ENCODE measurements around the gene DGKI.
"Not testable (repeated sequence)": the region's sequence is repeated elsewhere in the genome, so short reads cannot be mapped to it uniquely, and the experiment has no call there.

DGKI gene

GRCh38 chr7:137834552-137834951 is 12.2 kb downstream of the DGKI start:
- DNase-seq = no peak

- DNase-seq = not testable (repeated sequence)
These were observed 13.8 kb downstream of the DGKI start for GRCh38 chr7:137832990-137833389.

GRCh38 chr7:137832382-137832781 is 14.4 kb downstream of the DGKI start:
- DNase-seq = no peak

DNA sequence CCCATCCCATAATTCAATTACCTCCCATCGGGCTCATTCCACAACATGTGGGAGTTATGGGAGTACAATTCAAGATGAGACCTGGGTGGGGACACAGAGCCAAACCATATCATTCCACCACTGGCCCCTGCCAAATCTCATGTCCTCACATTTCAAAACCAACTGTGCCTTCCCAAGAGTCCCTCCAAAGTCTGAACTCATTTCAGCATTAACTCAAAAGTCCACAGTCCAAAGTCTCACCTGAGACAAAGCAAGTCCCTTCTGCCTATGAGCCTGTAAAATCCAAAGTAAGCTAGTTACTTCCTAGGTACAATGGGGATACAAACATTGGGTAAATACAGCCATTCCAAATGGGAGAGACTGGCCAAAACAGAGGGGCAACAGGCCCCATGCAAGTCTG is 15.2 kb downstream of the DGKI start:
- DNase-seq = not testable (repeated sequence)

DNA sequence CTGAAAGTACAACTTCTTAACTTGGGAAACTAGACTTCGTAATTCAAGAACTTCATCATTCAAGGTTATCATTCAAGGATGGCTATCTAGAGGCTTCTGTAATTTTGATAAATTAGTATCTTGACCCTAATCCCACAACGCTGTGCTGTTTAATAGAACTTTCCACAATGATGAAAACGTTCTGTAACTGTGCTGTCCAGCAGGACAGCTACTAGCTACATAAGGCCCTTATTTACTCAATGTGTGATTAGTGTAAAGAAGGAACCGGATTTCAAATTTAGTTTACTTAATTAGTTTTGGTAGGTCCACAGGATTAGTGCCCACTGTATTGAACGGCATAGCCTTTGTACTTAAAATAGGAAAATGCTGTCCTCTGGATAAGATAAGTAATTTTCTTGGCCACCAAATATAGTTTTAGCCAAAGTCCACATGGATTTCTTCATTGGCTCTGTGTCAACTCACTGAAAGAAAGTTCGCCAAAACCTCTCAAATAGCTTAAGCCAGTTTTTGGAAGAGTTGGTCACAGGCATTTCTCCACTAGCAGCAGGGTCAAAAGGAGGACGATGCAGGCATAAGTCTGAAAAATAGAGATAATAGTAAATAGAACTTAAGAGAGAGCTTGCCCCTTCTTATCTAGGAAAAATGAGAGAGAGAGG is 17.3 kb downstream of the DGKI start:
- DNase-seq = no peak

GRCh38 chr7:137828456-137828855 is 18.3 kb downstream of the DGKI start:
- DNase-seq = no peak

- DNase-seq = no peak
These were observed 21.3 kb downstream of the DGKI start for GRCh38 chr7:137825489-137825888.

DNA sequence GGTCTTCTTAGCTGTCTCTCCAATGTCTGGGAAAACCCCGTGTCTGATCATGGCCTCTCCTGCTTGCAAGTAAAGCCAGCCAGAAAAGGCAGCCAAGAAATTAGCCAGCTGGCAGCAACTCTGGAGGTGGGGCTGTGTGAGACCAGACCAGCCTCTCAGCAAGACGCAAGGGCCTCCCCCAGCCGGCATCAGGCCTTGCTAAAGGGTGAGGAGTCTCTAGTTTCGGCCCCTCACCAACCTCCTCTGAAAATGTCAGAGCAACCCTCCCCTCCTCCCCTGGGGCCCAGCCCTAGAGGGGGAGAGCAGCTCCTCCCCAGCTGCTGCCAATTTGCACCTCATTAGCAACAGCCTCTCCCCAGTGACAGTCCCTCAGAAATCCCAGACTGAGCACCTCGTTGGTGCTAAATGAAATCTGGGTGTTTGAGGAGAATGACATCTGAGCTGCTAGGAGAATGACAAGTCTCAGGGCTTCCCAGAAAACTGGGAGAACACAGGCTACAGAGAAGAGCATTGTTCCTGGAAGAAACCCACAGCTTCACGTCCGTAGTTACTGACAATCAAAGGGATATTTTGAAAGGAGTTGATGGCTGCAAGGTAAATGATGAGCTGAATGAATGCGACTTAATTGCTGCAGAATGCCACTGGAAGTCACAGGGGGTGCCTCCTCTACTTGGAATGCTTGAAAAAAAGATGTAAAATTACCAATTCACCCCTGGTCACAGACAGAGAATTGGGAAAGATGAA is 25.9 kb downstream of the DGKI start:
- DNase-seq = no peak

- no peak for DNase-seq
These were observed 26.6 kb downstream of the DGKI start for GRCh38 chr7:137820156-137820555.

GRCh38 chr7:137818036-137818435 is 28.7 kb downstream of the DGKI start:
- no peak for DNase-seq

GRCh38 chr7:137816696-137817320 is 30.0 kb downstream of the DGKI start:
- DNase-seq = no peak

DNA sequence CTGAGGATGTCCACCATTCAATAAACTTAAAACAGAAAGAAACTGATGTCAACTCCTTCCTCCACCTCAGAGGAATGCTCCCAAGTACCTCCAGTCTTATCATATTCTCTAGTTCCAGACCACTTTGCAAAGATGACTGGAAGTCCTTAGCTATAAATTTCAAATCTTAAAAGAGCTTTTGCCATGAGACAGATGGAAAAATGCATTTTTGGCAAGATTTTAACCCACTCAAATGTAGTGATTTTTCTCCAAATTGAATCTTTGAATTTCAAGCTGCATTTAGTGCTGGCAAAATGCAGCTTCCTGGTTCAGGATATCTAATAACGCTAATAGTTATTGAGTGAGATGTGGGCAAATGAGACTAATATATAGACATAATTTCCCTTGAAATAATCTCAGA is 33.2 kb downstream of the DGKI start:
- no peak for DNase-seq

DNA sequence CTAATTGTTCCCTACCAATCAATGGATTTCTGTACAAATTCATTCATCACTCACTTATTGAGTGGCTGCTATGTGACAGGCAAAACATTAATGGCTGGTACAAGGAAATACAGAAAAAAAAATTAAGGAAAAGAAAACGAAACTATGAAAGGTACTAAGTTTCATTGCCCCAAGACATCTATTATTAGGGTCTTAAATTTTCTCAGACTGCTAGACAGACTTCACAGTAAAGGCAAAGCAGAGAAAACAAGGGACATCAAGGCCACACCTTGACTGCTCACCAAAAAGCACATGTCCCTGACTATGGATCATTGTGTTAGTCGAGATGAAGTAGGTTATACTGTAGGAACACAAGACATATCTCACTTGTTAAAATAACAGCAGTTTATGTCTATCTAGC is 36.5 kb downstream of the DGKI start:
- DNase-seq = no peak

DNA sequence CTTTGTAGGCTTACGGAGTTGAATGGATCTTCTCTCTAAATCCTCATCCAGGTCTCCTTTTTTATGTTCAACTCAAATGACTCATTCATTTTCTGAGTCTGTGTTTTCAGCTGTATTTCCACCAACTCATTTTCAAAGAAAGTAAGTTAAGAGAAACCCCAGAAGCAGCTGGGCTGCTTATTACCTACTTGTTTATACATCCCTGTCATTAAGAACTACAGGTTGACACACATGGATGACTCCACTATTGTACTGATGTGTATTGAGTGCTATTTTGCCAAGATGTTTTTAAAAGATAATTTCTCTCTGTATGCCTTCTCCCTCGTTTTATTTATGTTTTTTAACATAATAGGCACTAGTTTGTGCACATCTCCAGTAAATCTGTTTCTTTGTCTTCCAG is 41.9 kb downstream of the DGKI start:
- no peak for DNase-seq

GRCh38 chr7:137801491-137801890 is 45.3 kb downstream of the DGKI start:
- no peak for DNase-seq

DNA sequence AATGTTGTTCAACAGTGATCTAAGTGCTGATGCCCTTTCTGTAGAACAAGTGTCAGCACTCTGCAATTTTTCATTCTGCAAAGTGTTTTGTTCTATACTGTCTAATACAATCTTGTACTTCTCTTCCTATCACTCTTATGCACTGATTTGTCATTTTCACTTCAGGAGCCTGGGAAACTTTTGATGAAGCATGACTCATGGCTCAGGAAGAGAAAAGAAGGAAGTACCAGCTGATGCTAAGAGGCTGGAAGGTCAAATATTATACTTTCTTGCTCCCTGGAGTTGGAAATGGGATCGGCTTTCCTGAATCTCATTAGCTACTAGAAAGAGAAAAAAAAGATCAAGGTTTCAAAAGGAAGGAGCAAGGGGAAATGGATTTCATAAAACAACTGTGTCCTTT is 45.8 kb downstream of the DGKI start:
- no peak for DNase-seq

- no peak for DNase-seq
These were observed 48.6 kb downstream of the DGKI start for GRCh38 chr7:137798073-137798763.

GRCh38 chr7:137795211-137795610 is 51.6 kb downstream of the DGKI start:
- no peak for DNase-seq

- no peak for DNase-seq
These were observed 54.8 kb downstream of the DGKI start for GRCh38 chr7:137791930-137792329.

- no peak for DNase-seq
These were observed 55.9 kb downstream of the DGKI start for GRCh38 chr7:137790828-137791227.

- no peak for DNase-seq
These were observed 57.4 kb downstream of the DGKI start for GRCh38 chr7:137789215-137789882.

GRCh38 chr7:137787301-137787976 is 59.3 kb downstream of the DGKI start:
- no peak for DNase-seq

GRCh38 chr7:137778511-137778910 is 68.3 kb downstream of the DGKI start:
- no peak for DNase-seq

All from SHP77 treated with DMSO at 0.1 percent for 48 hours (cell line).